HG03439 (cell line): ENCODE measurements around the gene NPAS4.
A peak's percentile ranks its signal among the peaks of the same experiment; 100 is the strongest.
"Not testable (repeated sequence)": the region's sequence is repeated elsewhere in the genome, so short reads cannot be mapped to it uniquely, and the experiment has no call there.

Experiments
- ATAC-seq: cut with Tn5 transposase; IDR thresholded peaks from one replicate; pipeline ENCODE4 v1.9.1; 2021; ENCODE audit warnings: mild to moderate bottlenecking, moderate library complexity; ENCODE audit not compliant: unreplicated experiment

Gene NPAS4

GRCh38 chr11:66420671-66421476 lies at the start of gene NPAS4:
TSS of gene NPAS4 (plus strand) at chr11:66421035. CDS start at chr11:66421180, 145 bp downstream.
- ATAC-seq: no peak

- ATAC-seq: no peak
Measured at GRCh38 chr11:66371627-66372415, 49.0 kb upstream of the NPAS4 start, which contains the start of gene SLC29A2. TSS of gene SLC29A2 (minus strand) at chr11:66371760. CDS start at chr11:66371591, 169 bp downstream.

GRCh38 chr11:66373265-66373664 lies 47.6 kb upstream of the NPAS4 start:
- no peak for ATAC-seq

GRCh38 chr11:66373690-66374287 lies 47.0 kb upstream of the NPAS4 start:
- ATAC-seq: not testable (repeated sequence)

- ATAC-seq: not testable (repeated sequence)
Measured at GRCh38 chr11:66380264-66380663, 40.6 kb upstream of the NPAS4 start.

GRCh38 chr11:66384316-66384715 lies 36.5 kb upstream of the NPAS4 start:
- ATAC-seq: not testable (repeated sequence)

GRCh38 chr11:66386171-66387069 lies 34.4 kb upstream of the NPAS4 start:
- no peak for ATAC-seq

GRCh38 chr11:66388780-66389386 lies 32.0 kb upstream of the NPAS4 start:
- ATAC-seq: no peak

- ATAC-seq: no peak
Measured at GRCh38 chr11:66391322-66391721, 29.5 kb upstream of the NPAS4 start.

GRCh38 chr11:66393954-66394353 lies 26.9 kb upstream of the NPAS4 start:
- no peak for ATAC-seq

- ATAC-seq: no peak
Measured at GRCh38 chr11:66407651-66408050, 13.2 kb upstream of the NPAS4 start.

- ATAC-seq: peak; percentile 69
Measured at GRCh38 chr11:66408488-66409214, 12.2 kb upstream of the NPAS4 start.

- no peak for ATAC-seq
Measured at GRCh38 chr11:66409226-66409625, 11.6 kb upstream of the NPAS4 start.

- no peak for ATAC-seq
Measured at GRCh38 chr11:66410191-66410590, 10.6 kb upstream of the NPAS4 start.

GRCh38 chr11:66411323-66411722 lies 9.5 kb upstream of the NPAS4 start:
- no peak for ATAC-seq

- no peak for ATAC-seq
Measured at GRCh38 chr11:66412110-66412509, 8.7 kb upstream of the NPAS4 start.

- no peak for ATAC-seq
Measured at GRCh38 chr11:66413167-66413566, 7.7 kb upstream of the NPAS4 start.

GRCh38 chr11:66414120-66414934 lies 6.5 kb upstream of the NPAS4 start:
- no peak for ATAC-seq

GRCh38 chr11:66415423-66415822 lies 5.4 kb upstream of the NPAS4 start:
- ATAC-seq: no peak
